CD4-positive, alpha-beta T cell treated with Interleukin-6 at 100 ng/mL for 8 hours (primary cell): ENCODE measurements around the gene WNT3A.
"Not testable (repeated sequence)": the region's sequence is repeated elsewhere in the genome, so short reads cannot be mapped to it uniquely, and the experiment has no call there.

Experiments used
- DNase-seq: peaks from one replicate; pipeline ENCODE4 v3.0.0-alpha.2; 2020; ENCODE audit warnings: mixed read lengths, low spot score

WNT3A gene

DNA sequence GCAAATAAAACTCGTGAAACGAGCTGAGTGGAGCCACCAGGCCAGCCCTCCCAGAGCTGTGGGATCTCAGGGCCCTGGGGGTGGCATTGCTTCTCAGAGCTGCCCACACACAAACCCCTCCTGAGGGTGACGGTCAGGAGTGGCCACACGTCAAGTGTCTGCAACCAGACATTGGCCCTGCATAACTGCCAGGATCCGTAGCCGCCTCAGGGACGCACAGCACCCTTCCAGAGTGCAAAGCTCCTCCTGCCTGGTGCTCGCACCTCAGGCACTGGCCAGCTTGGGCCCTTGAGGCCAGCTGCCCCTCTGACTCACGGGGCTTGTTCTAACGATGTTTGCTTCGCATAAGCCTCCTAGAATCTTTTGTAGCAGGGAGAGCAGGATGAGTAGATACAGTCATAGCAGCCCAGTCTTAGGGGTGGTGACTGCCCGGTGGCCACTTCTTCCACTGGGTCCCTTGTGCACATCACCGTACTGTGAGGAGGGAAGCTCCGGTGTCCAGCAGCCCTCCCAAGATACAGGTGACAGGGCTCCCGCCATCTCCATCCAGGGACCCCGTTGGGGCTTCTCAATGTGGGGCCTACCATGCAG is 5.0 kb downstream of the WNT3A start:
- DNase-seq: no peak

DNA sequence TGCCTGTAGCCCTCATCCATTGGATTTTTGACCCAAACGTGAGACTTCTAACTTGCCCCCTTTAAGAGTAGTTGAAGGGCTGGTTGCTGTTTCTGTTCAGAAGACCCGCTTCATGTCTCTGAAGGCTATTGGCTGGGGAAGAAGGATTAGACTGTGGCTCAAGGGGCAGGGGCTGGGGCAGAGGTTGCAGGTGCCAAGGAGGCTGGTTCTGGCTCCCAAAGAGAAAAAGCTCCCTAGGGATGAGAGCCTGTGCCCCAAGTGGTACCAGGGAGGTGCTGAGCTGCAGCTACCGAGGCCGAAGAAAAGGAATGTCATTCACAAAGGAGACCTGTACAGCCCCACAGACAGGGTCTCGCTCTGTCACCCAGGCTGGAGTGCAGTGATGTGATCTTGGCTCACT is 5.8 kb downstream of the WNT3A start:
- no peak for DNase-seq

DNA sequence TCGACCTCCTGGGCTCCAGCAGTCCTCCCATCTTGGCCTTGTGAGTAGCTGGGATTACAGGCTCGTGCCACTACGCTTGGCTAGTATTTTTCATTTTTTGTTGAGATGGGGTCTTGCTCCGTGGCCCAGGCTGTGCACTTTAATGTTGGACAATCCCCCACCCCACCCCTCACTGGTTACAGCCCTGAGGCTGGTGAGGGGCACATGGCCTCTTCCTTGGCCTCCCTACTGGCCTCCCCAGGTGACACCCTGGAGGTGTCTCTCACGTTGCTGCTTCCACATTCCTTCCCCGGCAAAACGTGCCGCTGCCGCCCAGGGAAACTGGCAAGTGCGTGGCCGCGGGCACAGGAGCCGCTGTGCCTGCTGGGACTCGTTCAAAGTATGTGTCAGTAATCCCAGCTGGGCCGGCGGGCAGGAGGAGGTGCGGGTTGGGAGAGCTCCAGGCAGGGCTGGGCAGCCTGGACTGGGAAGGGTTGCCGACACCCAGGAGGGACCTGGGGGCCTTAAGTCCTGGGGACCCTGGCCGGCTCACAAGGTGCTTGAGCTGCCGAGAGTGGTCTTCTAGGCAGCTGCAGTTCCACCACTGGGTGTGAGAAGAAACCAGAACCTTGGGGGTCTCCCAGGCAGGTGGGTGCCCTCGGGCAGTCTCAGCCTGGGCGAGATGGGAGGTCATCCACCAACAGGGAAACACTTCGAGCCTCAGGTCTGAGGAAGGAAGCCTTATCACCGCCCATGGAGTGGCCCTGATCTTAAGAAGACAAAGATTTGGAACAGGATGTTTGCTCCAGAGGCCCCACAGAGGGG is 6.5 kb downstream of the WNT3A start:
- no peak for DNase-seq

DNA sequence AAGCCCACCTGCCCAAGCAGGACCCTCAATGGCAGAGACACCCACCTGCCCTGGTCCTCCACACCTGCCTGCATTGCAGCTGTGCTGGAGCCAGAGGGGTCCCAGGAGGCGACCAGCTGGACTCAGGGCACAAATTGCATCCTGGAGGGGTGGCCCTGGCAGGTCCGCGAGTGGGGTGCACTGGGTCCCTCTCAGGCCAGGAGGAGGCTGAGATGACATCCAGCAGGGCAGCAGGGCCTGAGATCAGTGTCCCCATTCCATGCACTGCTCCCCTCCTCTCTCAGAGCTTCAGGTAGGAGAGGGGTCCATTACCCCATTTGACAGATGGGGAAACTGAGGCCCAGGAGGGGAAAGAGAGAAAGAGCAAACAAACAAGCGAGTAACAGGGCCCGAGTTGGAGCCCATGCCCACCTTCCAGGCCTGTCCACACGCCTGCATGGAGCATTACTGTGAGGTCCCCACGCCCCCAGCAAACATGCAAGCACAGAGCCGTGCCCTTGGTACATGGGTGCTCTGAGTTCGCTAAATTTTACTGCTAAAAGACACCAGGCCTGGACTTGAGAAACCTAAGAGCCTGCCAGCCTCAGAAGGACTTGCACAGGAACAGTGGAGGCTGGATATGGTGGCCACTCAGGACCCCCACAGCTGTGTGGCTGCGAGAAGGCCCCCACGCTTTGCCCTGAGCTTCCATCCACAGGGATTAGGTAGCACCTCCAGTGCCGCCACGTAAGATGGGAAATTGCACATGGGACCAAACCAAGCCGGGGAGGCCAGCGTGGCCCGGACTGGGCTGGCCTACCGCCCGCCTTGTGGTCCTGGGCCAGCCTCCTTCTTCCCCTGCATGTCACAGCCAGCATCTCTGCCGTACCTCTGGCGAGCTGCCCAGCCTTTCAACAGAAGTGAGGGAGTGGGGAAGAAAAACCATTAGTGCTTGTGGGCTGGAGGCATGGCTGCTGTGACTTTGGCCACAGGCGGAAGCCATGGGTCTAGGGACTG is 7.4 kb downstream of the WNT3A start:
- no peak for DNase-seq

DNA sequence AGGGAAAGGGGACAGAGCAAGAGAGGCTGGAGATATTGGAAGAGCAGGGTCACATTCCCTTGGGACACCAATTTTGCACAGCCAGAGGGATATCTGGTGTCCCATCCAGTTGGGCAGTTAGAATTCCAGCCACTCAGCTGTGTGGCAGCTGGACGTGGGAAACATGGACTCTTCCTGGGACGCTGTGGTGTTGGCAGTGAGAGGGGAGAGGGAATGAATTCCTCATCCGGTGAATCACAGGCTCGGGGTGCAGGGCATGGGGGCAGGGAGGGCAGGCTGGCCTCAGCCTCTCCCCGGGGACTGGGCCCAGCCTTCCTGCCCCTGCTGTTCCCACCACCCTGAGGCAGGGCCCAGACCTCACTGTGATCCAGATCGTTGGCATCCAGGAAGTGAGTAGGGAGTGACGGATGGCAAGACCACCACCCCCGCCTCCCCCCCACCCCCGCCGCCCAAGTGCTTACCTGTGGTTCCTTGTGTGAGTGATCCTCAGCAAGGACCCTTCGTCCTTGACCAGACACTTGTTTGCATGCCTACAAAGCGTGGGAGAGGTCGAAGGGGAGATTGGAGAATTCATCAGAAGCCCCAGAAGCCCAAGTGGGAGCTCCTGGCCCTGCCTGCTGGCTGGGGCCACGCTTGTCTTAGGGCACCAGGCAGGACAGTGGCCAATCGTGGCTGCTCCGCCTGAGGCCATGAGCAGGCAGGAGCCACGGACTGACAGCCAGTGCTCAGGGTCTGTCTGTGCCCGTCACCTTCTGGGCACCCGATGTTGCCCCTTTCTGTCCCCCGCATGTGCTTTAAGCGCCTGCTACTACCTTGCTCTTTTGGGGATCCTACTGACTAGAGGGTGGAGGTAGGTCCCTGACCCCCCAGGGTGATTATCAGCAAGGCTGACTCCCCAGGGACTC is 8.7 kb downstream of the WNT3A start:
- DNase-seq: no peak

DNA sequence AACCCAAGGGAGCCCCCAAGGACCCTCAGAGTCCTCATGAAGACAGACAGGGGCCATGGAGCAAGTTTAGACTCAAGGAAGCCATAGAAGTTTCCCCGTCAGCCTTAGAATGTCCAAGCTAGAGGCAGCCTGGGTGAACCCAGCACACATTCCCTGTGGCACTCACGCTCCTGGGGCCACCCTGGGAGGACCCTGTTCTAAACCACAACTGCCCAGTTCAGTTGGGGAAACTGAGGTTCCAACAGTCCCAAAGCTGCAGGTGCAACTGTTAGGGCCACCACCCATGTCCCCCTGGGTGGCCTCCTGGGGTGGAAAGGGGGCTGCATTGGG is 9.3 kb downstream of the WNT3A start:
- no peak for DNase-seq

DNA sequence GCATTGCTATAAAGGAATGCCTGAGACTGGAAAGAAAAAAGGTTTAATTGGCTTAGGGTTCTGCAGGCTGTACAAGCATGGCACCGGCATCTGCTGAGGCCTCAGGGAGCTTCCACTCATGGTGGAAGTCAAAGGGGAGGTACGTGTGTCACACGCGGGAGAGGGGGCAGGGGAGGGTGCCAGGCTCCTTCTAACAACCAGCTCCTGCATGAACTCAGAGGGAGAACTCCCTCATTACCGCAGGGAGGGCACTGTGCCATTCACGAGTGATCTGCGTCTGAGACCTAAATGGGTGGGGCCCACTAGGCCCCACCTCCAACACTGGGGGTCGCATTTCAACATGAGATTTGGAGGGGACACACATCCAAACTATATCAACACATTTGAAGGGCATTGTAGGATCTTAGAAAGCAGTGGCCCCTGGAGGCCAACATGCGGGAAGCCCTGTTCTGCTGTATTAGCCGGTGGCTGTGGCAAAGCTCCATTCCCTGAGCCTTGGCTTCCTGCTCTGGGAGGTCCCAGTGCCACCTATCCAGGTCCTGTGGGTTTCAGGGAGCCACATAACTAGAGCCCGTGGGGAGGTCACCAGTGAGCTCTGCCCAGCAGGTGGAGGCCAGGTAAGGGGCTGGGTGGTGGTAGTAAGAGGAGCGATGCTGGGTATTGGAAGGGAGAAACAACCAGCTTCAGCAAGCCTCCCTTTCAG is 10.0 kb downstream of the WNT3A start:
- no peak for DNase-seq

DNA sequence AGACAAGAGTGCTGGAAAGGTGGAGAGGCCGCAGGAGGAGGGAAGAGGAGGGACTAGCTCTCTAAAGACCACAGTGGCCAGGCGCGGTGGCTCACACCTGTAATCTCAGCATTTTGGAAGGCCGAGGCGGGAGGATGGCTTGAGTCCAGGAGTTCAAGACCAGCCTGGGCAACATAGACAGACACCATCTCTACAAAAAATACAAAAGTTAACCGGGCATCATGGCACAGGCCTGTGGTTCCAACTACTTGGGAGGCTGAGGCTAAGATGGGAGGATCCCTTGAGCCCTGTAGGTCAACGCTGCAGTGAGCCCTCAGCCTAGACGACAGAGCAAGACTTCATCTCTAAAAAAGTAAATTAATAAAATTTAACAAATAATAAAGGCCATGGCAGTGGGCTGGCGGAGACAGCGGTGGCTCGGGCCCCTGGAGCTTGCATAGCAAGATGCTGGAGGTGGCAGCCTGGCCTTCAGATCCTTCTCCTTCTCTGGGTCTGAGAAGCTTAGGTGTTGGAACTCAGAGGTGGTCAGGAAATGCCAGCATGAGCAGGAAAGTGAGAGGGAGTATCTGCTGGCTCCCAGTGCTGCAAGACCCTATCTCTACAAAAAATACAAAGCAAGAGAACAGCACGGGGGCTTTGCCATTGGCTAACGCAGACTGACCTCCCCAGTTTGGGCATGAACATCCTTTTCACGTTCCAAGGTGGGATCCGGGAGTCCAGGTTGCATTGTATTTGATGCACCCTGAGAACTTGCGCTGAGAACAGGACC is 10.7 kb downstream of the WNT3A start:
- DNase-seq: no peak

DNA sequence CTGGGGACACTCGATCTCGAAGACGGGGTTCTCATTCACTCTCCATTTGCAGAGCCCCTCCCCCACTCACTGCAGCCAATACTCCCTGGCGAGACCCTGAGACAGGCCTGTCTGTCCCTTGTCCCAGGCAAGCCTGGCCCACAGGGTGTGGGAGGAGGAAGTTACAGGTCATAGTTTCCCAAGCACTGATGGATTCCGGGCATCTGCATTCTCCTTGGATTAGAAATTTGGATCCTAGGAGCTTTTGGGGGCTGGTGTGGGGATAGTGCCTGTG is 11.3 kb downstream of the WNT3A start:
- no peak for DNase-seq

DNA sequence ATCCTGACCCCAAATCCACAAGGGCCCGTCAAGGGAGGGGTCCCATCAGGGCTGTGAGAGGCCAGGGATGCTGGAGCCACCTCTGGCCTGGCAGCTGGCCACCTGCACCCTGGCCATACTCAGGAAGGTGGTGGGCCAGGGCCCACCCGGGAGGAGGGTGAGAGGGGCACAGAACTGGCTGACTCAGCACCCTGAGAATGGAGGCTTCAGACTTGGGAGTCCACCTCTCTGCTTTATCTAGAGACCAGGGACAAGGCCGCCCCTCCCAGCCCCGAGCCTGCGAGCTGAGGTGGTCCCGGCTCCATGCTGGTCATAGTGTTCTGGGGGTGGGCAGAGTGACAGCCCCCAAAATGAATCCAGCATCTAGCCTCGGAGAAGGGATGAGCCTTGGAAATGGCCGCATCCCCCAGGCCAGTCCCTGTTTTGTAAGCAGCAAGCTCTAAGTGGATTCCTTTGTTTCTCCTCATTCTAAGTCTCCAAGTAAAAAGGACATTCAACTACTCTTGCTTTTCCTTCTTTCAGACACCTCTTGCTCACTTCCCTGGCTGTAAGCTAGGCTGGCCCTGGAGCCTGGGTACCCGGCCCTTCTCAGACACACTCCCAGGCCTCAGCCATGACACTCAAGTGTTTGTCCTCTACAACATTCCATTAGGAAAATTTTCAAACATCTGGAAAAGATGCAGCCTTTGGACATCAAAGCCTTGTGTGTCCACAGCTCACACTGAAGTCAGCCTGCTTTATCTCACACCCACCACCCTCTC is 12.3 kb downstream of the WNT3A start:
- no peak for DNase-seq

DNA sequence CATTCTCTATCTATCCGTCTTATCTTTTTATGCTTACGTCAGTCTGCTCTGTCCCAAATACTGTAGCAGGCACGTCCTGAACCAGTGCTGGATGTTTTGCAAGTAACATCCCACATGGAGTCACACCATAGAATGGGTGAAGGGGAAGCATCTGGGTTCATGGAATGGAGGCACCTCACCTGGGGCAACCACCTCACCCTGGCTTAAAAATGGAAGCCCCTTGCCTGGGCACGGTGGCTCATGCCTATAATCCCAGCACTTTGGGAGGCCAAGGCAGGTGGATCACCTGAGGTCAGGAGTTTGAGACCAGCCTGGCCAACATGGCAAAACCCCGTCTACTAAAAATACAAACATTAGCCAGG is 12.9 kb downstream of the WNT3A start:
- DNase-seq: not testable (repeated sequence)

DNA sequence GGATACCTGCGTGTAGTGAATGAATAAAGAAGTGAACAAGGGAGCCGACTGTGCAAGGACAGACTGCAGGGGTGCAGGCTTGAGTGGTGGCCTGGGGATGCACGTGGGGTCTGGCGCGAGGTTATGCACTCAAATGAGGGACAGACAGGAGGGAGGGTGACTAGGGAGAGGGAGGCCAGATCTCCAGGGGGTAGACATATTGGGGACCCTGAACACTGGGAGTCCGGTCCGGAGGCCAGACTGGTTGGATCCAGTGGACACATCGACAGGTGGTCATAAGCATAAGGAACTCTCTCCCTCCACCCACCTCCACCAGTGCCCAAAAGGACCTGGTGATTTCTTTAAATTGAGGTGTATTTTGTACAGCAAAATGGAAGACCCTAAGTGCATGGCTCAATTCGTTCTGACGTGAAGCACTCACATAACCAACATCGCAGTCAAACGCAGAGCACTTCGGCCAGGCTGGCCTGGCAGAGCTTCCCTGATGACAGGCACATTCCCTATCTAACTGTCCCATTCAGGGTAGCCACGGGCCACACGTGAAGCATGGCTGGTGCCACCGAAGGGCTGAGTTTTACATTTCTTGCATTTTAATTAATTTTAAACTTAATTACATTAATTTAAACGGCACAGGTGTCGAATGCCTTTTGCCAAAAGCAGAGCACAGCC is 14.0 kb downstream of the WNT3A start:
- no peak for DNase-seq

DNA sequence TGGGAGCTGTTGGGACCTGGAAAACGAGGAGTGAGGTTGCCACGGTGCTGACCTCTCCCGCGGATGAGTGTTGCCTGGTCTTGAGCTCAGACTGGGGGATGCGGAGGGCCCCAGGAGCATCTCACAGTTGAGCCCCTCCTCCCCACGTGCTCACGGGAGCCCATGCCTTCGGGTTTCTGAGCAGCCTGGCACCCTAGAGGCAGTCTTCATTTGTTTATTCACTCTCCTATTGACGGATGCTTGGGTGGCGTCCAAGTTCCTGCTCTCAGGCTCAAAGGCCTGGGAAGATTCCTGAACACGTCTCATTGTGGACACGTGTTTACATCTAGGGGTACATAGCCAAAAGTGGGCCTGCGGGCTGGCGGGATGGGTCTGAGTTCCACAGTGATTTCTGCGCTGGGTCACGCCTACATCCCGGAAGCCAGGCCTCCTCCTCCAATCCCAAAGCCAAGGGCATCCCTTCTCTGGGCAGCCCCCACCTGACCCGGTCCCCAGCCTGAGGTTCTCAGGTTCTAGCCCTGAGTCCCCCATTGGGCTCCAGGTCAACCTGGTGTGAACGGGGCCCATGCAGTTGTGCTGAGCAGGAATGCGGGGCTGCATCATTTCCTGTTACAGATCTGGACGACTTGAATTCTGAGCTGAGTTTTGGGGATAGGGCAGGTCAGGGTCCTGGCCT is 14.7 kb downstream of the WNT3A start:
- no peak for DNase-seq

DNA sequence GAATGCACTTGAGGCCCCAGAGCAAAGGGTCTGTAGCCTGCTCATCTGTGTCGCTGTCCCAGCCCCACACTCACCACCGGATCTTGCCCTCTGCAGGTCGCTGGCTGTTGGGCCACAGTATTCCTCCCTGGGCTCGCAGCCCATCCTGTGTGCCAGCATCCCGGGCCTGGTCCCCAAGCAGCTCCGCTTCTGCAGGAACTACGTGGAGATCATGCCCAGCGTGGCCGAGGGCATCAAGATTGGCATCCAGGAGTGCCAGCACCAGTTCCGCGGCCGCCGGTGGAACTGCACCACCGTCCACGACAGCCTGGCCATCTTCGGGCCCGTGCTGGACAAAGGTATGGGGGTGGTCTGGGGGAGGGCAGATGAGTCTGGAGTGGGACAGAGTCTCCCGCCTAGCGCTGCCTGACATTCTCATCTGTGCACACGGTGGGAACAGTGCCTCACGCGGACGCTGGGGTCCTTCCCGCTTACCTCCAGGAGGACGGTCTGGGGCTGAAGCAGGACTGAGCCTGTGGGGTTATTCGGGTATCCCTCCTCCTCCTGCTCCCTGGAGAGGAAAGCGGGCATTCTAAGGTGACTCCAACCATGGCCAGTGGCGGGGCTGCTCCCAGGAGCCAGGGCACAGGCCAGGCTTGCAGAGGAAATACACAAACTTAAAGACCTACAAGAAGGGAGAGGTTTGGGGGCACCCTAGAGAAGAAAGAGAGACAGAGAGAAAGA is 15.9 kb downstream of the WNT3A start:
- DNase-seq: no peak

DNA sequence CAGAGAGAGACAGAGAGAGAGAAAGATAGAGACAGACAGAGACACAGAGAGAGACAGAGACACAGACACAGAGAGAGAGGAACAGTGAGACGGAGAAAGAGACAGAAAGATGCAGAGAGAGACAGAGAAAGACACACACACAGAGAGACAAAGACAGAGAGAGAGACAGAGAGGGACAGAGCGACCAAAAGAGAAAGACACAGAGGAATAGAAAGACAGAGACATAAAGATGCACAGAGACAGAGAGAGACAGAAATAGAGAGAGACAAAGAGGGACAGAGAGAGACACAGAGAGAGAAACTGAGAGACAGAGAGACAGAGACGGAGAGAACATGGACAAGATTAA is 16.5 kb downstream of the WNT3A start:
- DNase-seq: no peak

DNA sequence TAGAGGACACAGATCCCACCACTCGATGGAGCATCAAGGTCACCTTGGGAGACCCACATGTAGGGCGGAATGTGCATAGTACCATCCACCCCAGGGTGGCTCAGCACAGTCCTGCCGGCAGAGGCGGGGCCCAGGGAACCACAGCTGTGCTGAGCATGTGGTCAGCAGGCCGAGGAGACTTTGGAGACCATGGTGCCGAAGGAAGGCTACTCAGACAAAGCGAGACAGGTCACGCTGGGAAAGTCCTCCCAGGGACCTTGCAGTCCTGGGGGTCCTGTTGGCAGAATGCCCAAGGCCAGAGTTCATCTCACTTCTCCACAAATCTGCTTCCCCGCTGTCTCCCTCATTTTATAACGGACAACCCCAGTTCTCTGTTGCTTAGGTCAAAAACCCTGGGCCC is 22.5 kb downstream of the WNT3A start:
- no peak for DNase-seq

DNA sequence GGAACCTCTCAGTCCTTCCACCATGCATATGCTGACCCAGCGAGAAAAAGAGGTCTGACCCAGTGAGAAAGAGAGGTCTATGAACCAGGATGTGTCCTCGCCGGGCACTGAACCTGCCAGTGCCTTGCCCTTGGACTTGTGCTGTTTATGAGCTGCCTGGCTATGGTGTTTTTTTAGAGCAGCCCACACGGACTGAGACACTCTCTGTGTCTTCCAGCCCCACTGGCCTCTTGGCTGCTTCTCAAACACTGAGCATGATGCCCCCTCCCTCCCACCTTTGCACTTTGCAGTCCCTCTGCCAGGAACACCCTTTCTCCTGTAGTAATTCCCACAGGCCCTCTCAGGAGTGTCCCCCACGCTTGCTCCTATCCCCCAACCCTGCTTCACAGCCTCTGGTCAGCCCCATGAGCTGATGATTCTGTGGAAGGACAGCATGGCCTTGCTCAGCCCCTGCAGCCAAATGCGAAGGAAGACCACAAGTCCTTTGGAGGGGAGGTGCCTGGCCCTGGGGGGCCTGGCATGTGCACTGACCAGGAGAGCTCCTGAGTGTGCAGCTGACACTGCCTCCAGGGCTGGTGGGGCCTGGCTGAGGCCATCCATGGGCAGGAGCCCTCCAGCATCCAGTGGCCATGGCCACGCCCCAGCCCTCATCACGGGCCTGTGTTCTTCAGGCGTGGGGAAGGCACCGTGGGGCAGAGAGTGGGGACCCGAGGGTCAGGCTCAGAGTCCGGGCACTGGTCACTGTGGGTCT is 23.8 kb downstream of the WNT3A start:
- no peak for DNase-seq
